ENCODE data around the gene USP6NL.

DNA sequence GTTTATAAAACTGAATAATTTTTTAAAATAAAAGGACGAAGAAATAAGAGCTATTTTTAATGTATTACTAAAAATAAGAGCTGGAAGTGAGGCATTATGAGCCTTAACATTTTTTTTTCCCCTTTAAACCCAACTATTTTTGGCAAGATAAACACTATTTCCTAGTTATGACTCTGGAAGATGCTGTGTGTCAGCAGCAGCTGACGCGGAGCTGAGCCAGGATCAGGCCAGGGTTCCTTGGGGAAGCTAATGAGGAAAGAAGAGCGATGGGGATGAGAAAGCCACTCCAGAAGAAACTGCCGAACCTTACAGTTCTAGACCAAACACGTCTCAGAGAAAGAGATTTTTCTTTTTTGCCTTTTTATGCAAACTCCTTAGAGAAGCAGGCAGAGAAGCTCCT lies 85.9 kb downstream of the USP6NL start:
- no peak for TF ChIP-seq EZH2 (IDR thresholded peaks at IDR 0.05)
- no peak for TF ChIP-seq POLR2AphosphoS5 (IDR thresholded peaks at IDR 0.05; ENCODE audit: borderline replicate concordance, low read depth, low read length)

Data from SK-N-MC (cell line).